A549 (cell line): ENCODE measurements around the gene WBP2.

Source experiments
- CHD4 ChIP-seq: fragments of 200-600 bp; sonication (generic); IDR thresholded peaks from 2 replicates; pipeline ENCODE4 v1.6.1; 2016; ENCODE audit warnings: antibody characterized with exemption, mild to moderate bottlenecking, borderline replicate concordance
- CTCF ChIP-seq: fragments of >200 bp; sonication (Bioruptor Twin); formaldehyde crosslinking; IDR thresholded peaks from 3 replicates; pipeline ENCODE4 v1.5.1; 2016
- SREBF2 ChIP-seq: fragments of 450-650 bp; IDR thresholded peaks from 2 replicates; pipeline ENCODE4 v1.6.1; 2014; ENCODE audit warnings: mild to moderate bottlenecking, moderate library complexity

DNA sequence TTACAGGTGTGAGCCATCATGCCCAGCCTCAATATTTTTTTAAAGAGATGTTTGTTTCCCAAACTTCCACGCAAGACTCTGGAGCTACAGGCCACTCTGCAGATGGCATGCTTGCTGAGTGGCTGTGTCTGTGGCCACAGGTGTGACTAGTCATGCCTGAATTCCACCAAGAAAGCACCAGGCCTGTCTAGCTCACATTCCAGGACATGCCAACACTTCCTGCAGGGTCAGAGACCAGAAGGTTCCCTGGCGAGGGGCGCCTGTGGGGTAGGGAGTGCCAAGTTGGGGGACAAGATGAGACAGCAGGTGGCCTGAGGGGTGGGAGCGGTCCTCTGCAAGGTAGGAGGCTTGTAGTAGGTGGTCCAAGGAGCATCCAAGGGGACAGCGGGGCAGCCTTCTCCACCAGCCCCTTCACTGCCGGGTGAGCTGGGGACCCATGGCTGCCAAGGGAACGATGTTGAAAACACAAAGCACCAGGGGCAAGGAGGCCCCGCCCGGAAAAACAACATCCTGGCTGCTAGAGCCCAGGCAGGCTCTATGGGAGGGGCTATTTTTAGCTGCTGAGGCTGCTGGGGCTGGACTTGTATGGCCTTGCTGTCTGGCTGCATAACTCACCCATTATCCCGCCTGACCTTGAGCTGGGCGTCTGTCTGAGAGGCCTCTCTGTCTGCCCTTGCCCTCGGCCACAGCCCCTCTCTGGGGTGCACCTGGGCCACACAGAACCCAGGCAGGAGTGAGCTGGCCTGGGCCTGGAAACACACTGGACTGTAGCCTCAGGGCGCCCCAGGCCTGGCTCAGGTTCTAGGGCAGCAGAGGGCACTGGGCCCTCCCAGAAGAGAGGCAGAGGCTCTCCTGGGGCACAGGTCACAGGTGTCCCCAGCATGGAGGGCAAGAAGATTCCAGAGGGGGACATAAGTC, 17.6 kb upstream of the WBP2 start:
- TF ChIP-seq SREBF2 (no peak), CTCF (no peak), CHD4 (no peak)
